ENCODE data around the gene SLIT1.

DNA sequence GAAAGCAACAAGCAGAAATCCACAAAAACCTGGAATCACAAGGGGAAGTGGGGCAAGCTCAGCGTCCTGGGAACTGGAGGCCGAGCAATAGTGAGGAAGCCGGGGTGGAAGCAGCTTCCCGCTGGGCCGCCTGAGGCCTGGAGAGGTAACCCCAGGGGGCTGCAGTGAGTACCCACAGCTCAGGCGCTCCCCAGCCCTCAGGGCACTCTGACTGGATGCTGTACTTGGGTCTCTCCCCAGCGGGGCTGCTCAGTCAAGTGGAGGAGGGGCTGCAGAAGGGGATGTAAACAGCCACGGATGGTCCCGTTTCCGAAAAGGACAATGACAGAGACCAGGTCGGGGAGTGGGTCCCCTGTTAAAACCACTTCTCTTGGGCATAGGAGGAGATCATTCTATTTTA, 50.3 kb downstream of the SLIT1 start:
- no peak for TF ChIP-seq POLR2AphosphoS5 (IDR thresholded peaks at IDR 0.05; ENCODE audit: low read depth, low read length)
- no peak for TF ChIP-seq SIN3A (IDR thresholded peaks at IDR 0.05; ENCODE audit: borderline replicate concordance, insufficient read depth, low read length)
